Metanephros (tissue), 2 donors: Measurements from ENCODE around the gene NARF. TPM values are rescaled to one million over a fixed set of nuclear protein-coding genes. Genes with fewer than 3 reads are reported as not detected.

Experiments used
- small RNA-seq: library from RNA; depleted of rRNA; stranded (forward); fragments of <200 nt; gene quantifications from one replicate; pipeline ENCODE3, GENCODE V24; 2014; ENCODE audit warnings: low replicate concordance
- total RNA-seq: library from RNA; depleted of rRNA; stranded (reverse); fragments of >200 nt; gene quantifications from one replicate; pipeline ENCODE4 v1.2.3, GENCODE V29; 2014

Gene NARF
- 50.8 TPM for total RNA-seq

DNA sequence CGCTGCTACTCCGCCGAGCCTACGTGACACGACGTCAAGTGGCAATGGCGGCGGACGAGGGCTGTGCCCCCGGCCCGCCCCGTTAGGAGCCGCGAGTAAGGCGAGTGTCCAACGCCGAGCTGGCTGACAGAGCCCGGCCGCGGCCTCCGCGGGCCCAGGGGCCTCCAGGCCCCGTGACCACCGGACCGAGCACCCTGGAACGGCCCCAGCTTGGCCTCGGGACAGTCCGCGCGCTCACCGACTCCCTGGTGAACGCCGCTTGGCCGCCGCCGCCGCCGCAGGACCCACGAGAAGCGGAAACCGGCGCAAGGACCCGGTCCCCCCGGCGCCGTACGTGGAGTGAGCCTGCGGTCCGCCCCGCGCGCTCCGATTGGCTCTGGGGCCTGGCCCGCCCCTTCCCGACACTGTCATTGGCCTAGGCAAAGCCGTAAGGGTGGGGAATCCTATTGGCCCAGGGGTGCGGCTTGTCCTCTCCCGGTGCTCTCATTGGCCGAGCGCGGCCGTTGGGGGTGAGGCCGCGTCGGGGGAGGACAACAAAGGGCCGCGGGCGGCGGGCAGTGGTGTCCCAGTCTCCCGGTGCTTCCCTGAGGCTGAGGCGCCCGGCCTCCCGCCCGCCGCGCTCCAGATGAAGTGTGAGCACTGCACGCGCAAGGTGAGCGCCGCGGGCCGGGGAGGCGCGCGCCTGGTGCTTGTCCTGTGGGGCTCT, at the start of gene NARF:
TSS of gene NARF (plus strand) at position 563 of the 706 bp plus-strand sequence. CDS start at position 626, 63 bp downstream.

DNA sequence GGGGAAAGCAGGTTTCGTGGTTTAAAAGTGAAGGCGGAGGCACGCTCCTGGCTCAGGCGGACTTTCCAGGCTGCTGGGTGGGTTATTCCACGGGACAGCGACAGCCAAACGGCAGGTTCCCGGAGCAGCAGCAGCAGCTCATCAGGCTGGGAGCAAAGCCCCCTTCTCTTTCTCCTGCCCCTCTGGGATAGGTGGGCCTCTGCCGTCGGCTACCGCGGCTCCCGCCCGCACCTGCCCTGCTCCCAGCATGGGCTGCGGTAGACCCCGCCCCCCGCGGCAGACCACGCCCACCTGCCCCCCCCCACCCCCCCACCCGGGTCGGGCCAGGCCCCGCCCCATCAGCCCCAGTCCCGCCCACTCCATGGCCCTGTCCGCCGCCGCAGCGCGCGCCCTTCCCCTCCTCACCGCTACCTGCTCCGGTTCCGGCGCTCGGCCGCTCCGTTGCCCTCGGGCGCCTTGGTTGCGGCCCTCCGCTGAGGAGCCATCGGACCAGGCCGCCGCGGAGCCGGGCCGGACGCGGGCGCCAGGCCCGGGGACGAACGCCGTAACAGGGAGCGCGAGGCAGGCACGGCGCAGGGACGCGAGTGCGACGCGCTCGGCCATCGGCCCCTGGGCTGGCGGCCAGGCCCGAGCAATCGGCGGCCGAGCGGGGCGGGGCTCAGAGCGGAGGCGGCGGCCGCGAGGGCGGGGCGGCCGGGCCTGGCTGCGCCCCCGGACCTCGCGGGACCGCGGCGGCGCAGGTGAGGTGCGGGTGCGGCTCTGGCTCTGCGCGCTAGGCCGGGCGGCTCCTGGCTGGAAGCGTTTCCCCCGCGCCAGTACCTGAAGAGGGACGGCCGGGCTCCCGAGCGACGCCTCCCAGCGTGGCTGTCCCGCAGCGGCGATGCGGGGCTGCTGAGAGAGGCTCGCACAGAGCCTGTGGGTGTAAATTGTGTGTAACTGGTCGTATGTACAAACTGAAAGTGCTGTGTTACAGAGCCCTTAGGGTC, 40.2 kb upstream of the NARF start, which contains the start of the genes HEXD and OGFOD3:
TSS of gene HEXD (plus strand) at position 347 of the 986 bp plus-strand sequence. CDS start 1,453 bp downstream, outside the sequence.
TSS of gene OGFOD3 (minus strand) at position 586 of the 986 bp plus-strand sequence. CDS start at position 485, 101 bp downstream.

GRCh38 chr17:82450357-82451106, 8.0 kb upstream of the NARF start, which contains the start of gene CYBC1:
Gene CYBC1, minus strand, starts transcription at chr17:82450752. Its CDS starts 1,498 bp downstream, at chr17:82449254.

GRCh38 chr17:82518826-82519810, 60.6 kb downstream of the NARF start, which contains the start of gene FOXK2:
Gene FOXK2, plus strand, starts transcription at chr17:82519732. Its CDS starts 157 bp downstream, at chr17:82519889.

Small RNA genes lying within 50 kb of the gene (small RNA-seq; reads per million reads assigned to genes)
- not detected for gene RF00019

Other genes with a start within 250 kb of the NARF start
- 39.7 TPM for gene CCDC57, start 245.9 kb upstream of the NARF start, total RNA-seq
- 35.7 TPM for gene SLC16A3, start 229.7 kb upstream of the NARF start, total RNA-seq
- gene CSNK1D, start 185.0 kb upstream of the NARF start, total RNA-seq: 75.4 TPM
- 1.4 TPM for gene CD7, start 141.1 kb upstream of the NARF start, total RNA-seq
- gene SECTM1, start 125.0 kb upstream of the NARF start, total RNA-seq: 3.6 TPM
- gene TEX19, start 99.5 kb upstream of the NARF start, total RNA-seq: not detected
- 0.29 TPM for gene UTS2R, start 87.0 kb upstream of the NARF start, total RNA-seq
- 40.5 TPM for gene HEXD, start 40.4 kb upstream of the NARF start, total RNA-seq
- gene OGFOD3, start 40.2 kb upstream of the NARF start, total RNA-seq: 26.9 TPM
- gene CYBC1, start 8.0 kb upstream of the NARF start, total RNA-seq: 40.9 TPM
- gene FOXK2, start 61.0 kb downstream of the NARF start, total RNA-seq: 38.5 TPM
- gene WDR45B, start 189.7 kb downstream of the NARF start, total RNA-seq: 89.1 TPM
- gene RAB40B, start 240.0 kb downstream of the NARF start, total RNA-seq: 21.8 TPM